Ectodermal cell (in vitro differentiated cells): ENCODE results near the gene SCUBE2.

ENCODE experiments used
- H3K27ac ChIP-seq: 2 replicates; pipeline ENCODE4 v1.7.0; 2013; ENCODE audit warnings: mild to moderate bottlenecking, low read depth, low read length; ENCODE audit not compliant: insufficient read depth, poor library complexity, severe bottlenecking
- H3K27me3 ChIP-seq: 2 replicates; pipeline ENCODE4 v1.7.0; 2013; ENCODE audit warnings: mild to moderate bottlenecking, low read length; ENCODE audit not compliant: insufficient read depth, control insufficient read depth, poor library complexity, severe bottlenecking
- H3K36me3 ChIP-seq: one replicate; pipeline ENCODE4 v1.7.0; 2013; ENCODE audit warnings: low read length; ENCODE audit not compliant: control insufficient read depth, insufficient read depth
- H3K4me1 ChIP-seq: one replicate; pipeline ENCODE4 v1.7.0; 2013; ENCODE audit warnings: low read length; ENCODE audit not compliant: control insufficient read depth, insufficient read depth
- H3K4me3 ChIP-seq: 2 replicates; pipeline ENCODE4 v1.7.0; 2013; ENCODE audit warnings: low read depth, low read length, control low read depth; ENCODE audit not compliant: insufficient read depth
- H3K9me3 ChIP-seq: 2 replicates; pipeline ENCODE4 v1.7.0; 2013; ENCODE audit warnings: mild to moderate bottlenecking, low read length, moderate library complexity; ENCODE audit not compliant: control insufficient read depth
- WGBS, 2 experiments: methylation state at CpG; one replicate each; pipeline ENCODE4 v1.1.7; 2013; ENCODE audit warnings: missing lambda C conversion rate in 2 of 2; 5-methylcytosine and 5-hydroxymethylcytosine counted together

Gene SCUBE2

DNA sequence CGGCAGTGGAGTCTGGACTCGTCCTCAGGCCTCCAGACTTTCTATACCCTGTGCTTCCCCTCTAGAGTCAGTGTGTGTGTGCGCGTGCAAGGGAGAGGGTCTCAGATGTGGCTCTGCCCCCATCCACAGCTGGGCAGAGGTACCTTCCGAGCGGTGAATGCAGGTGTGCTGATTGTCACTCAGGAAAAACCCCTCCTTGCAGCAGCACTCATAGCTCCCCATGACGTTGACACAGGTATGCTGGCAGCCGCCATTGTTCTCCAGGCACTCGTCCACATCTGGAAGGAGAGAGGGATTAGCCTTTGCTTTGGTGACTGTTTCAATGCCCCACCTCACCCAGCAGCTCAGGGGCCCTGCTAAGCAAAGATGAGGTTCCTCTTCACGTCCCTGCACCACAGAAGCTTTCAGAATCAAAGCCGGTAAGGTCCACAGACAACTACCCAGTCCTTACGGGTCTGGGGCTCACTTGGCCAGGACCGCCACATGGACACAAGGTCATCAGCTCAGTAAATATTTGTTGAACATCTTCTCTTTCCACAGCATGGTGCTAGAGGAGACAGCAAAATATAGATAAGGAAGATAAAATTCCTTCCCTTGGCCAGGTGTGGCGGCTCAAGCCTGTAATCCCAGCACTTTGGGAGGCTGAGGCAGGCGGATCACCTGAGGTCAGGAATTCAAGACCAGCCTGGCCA, 16.9 kb downstream of the SCUBE2 start:
- Histone ChIP-seq H3K9me3 (no peaks in the 10 kb centered on the region), H3K4me3 (no peak overlapping the region), H3K27me3 (no peaks in the 10 kb centered on the region), H3K4me1 (peaks cover 29% of the 10 kb centered on the region), H3K27ac (no peak overlapping the region), H3K36me3 (no peaks in the 10 kb centered on the region)
- 84% methylated on average over 15 of the region's 15 CpGs for WGBS, 2 experiments

DNA sequence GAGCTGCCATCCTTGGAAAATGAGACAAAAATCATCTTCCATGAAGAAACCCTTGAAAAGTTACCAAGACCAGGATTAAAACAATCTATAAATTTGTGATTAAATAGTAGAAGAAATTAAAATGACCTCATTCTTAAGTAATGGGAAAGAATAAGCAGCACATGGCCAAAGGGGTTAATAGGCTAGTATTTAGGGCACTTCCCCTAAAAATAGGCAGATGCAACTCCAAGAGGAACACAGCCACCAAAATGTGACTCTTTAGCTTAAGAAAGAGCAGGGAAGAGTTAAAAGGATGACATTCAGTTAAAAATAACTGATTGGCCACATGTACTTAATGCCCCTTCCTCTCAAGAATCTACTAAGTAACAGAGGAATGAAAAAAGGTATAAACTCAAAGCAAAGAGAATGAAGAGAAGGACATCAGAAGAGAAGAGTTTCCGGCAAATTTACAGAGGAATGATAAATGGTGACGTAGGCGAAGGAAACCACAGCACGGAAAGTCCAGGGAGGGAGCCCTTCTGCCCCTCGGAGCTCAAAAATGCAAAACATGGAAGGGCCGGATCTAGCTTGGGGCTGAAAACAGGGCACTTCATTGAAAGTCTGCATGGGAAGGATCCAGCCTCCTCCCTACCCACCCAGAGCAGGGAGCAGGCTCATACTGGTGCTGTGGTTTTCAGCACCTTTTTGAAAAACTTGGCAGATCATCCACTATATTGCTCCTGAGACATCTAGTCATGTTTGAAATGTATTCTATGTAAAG, 17.8 kb downstream of the SCUBE2 start:
- H3K27ac ChIP-seq = no peak overlapping the region
- no peaks in the 10 kb centered on the region for H3K36me3 ChIP-seq
- 89 to 90% methylated on average over 6 of the region's 6 CpGs for WGBS, 2 experiments

DNA sequence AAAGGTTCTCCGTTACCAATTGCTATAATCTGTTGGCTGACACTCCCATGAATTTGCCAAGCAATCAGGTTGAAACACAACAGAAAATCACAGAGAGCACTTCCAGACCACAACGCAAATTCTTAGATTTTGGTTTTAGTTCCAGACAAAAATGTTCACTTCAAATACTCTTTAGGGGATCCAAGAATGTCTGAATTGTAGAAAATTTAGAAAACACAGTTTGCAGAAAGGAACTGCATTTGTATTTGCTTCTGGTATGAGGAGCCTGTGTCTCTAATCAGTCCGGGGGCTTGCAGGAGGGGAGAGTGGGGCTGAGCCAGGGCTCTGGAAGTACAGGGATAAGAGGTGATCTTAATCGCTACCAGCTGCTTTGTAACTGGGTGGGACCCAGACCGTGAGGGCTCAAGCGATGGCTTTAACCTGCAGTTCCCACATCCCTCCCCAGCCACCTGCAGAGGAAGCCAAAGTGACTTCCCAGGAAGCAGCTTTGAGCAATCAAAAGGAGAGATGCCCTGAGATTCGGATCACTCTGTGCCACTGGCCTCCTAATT, 18.7 kb downstream of the SCUBE2 start:
- WGBS, 2 experiments = 75 to 77% methylated on average over 6 to 7 of the region's 7 CpGs
- H3K36me3 ChIP-seq = no peaks in the 10 kb centered on the region
- no peaks in the 10 kb centered on the region for H3K9me3 ChIP-seq
- H3K4me1 ChIP-seq = peaks cover 29% of the 10 kb centered on the region
- no peaks in the 10 kb centered on the region for H3K27me3 ChIP-seq
- H3K27ac ChIP-seq = no peak overlapping the region
- no peak overlapping the region for H3K4me3 ChIP-seq

More for the DNA sequence above, 17.8 kb downstream of the SCUBE2 start:
- H3K4me3 ChIP-seq = no peak overlapping the region
- peaks cover 29% of the 10 kb centered on the region for H3K4me1 ChIP-seq
- H3K27me3 ChIP-seq = no peaks in the 10 kb centered on the region
- no peaks in the 10 kb centered on the region for H3K9me3 ChIP-seq

DNA sequence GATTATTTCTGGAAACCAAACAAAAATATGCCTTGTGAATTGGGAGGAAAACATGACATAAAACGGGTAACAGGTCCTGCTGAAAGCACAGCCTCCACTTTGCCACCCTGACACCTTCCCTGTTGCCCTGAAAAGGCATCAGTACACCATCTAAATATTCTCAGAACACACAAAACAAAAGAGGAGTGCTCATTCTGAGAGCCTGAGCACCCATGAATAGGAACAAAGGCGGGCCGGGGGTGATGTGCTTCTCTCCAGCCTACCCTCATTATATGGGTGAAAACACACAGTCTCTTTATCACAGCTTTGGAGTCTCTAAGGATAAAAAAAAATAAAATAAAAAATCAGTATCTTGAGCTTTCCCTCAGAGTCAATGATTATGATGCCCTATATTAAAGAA, 19.7 kb downstream of the SCUBE2 start:
- Histone ChIP-seq H3K4me3 (no peak overlapping the region), H3K27ac (peak overlapping the region; percentile 16), H3K27me3 (no peaks in the 10 kb centered on the region), H3K9me3 (no peaks in the 10 kb centered on the region), H3K36me3 (no peaks in the 10 kb centered on the region), H3K4me1 (peaks cover 29% of the 10 kb centered on the region)
- 55 to 82% methylated on average over 3 of the region's 3 CpGs for WGBS, 2 experiments

DNA sequence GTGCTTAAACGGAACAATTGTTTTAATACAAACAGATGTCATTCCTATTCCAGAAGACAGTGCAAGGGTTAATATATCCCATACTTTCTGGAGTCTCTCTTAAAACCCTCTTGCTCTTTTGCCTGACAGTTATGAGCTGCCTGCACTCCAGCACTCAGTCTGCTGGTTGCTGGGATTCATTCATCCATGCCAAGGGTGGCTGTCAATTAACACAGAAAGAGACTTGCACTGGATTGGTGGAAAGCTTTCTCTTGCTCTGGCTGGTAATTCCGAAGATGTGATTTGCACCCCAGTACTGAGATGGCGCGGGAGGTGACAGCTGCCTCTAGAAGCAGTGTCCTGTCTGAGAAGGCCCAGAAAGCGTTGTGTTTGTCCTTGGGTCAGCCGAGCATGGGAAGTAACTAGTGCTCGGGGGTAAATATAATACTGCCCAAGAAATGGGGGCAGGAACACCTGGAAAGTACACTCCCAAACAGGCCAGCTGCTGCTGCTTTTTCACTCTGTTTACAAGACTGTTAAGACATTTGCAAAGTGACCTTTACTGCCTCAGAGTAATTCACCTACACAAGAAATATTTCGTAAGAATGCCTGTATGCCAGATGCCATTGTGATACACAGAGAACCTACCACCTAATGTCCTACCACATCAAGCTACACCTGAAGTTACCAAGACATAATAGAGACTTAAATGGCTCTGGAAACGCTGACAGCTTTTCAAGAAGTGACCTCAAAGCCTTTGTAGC, 20.5 kb downstream of the SCUBE2 start:
- peaks cover 29% of the 10 kb centered on the region for H3K4me1 ChIP-seq
- H3K4me3 ChIP-seq = no peak overlapping the region
- H3K36me3 ChIP-seq = no peaks in the 10 kb centered on the region
- H3K9me3 ChIP-seq = no peaks in the 10 kb centered on the region
- 86 to 87% methylated on average over 9 of the region's 9 CpGs for WGBS, 2 experiments
- no peak overlapping the region for H3K27ac ChIP-seq
- no peaks in the 10 kb centered on the region for H3K27me3 ChIP-seq

DNA sequence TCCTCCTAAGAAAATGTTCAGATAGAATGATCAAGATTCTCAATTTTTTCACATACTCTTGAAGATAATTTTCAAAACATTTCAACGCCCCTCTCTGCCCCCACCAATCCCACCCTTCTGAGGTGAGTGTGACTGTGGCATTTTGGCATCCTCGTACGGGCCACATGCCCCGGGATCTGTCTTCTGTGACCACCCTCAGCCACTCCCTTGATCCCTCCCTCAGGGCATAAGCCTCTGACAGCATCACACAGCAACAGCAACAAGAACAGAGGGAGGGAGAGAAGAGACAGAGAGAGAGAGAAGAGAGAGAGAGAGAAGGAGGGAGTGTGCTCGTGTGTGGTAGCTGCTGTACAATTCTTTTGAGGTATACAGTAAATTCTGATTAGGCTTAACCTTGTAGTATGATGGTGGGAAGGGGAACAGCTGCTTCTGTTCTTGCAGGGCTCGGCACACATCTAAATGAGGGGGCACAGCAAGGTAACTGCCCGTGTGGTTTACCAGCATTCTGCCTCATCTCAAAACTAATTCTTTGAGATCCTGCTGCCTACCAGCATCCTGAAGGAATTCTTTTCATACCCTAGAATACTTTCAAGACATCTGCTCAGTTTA, 21.4 kb downstream of the SCUBE2 start:
- Histone ChIP-seq H3K4me3 (no peak overlapping the region), H3K9me3 (no peaks in the 10 kb centered on the region), H3K36me3 (no peaks in the 10 kb centered on the region), H3K27ac (no peak overlapping the region), H3K4me1 (peaks cover 29% of the 10 kb centered on the region), H3K27me3 (no peaks in the 10 kb centered on the region)
- WGBS, 2 experiments = 72 to 79% methylated on average over 7 of the region's 7 CpGs

DNA sequence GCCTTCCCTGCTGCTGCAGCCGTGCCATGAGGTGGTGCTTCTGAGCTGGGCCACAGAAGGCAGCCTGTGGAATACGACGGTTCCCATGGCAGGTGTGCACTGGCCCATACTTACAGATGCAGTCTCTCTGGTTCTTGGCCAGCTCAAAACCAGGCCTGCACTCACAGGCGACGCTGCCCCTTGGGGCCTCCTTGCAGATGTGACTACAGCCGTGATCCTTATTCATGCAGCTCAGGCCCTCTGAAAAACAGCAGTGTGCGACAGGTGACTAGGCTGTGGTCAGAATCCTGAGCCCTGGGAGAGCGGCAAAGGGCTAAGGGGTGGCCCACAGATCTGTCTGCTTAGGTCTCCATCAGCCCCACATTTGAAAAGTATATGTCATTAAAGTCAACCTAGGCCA, 22.1 kb downstream of the SCUBE2 start:
- H3K9me3 ChIP-seq = no peaks in the 10 kb centered on the region
- no peaks in the 10 kb centered on the region for H3K36me3 ChIP-seq
- H3K27ac ChIP-seq = no peak overlapping the region
- H3K4me1 ChIP-seq = peaks cover 29% of the 10 kb centered on the region
- H3K27me3 ChIP-seq = no peaks in the 10 kb centered on the region
- 90 to 92% methylated on average over 8 of the region's 8 CpGs for WGBS, 2 experiments
- no peak overlapping the region for H3K4me3 ChIP-seq

DNA sequence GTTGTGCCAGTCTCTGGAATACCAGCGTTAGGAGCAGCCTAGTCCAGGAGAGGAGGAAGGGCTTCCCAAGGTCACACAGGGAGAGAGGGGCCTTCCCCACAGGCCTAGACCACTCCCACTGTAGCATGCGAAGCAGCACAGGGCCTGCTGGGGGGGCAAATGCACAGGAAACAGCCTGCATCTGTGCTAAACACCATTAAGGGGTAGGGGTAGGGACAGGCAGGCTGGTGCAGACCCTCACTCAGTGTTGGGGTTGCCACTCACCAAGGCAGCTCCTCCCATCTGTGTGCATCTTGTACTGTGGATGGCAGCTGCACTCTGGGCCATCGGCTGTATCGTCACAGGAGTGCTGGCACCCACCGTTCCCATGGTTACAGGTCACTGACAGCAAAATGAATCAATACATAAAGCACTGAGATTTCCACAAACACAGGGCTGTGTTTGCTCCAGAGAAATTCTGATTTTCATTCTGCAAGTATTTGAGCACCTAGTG, 24.9 kb downstream of the SCUBE2 start:
- Histone ChIP-seq H3K9me3 (no peaks in the 10 kb centered on the region), H3K4me1 (peaks cover 19% of the 10 kb centered on the region), H3K27ac (no peak overlapping the region), H3K4me3 (no peak overlapping the region), H3K27me3 (no peaks in the 10 kb centered on the region), H3K36me3 (no peaks in the 10 kb centered on the region)
- WGBS, 2 experiments = 81 to 90% methylated on average over 5 of the region's 5 CpGs

DNA sequence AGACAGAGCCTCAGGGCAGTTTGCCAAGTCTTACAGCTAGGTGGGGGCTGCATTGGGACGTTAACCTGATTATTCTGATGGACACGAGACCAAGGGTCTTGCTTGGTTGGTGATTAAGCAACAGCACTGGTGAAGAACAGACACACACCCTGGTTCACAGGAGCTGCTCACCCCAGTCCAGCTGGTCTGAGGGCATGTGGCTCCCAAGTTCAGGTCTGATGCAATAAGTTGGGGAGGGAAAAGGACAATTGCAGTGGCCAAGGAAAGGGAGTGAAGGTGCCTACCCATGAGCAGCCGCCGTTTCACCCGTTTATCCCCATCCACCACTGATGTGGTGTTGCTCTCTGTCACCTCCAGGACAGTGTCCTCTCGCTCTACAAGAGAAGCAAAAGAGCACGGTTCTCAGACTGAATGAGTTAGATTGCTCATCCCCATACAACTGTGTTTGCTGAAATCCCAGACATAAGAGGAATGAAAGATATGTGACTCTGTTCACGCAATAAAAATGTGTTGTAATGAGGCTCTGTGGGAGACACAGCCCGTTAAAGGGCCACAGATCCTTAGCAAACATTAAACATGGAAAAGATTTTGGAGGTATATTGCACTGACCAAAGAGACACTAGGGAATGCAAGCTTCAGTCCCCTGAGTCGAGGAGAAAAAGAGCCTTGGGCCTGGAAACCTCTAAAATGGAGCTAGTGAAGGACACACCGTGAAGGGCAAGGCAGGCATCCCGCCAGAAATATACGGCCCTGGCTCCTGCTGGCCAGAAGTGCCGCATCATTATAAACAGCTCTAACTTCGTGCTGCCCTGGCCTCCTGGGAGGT, 25.6 kb downstream of the SCUBE2 start:
- 92 to 93% methylated on average over 15 of the region's 15 CpGs for WGBS, 2 experiments
- Histone ChIP-seq H3K36me3 (no peaks in the 10 kb centered on the region), H3K27ac (no peak overlapping the region)

More for the DNA sequence above, 25.6 kb downstream of the SCUBE2 start:
- Histone ChIP-seq H3K4me1 (peaks cover 13% of the 10 kb centered on the region), H3K27me3 (no peaks in the 10 kb centered on the region), H3K9me3 (no peaks in the 10 kb centered on the region), H3K4me3 (no peak overlapping the region)
